Heart right ventricle (tissue), 16 donors: ENCODE measurements around the gene FRY. TPM values are rescaled to one million over a fixed set of nuclear protein-coding genes. Genes with fewer than 3 reads are reported as not detected.

Source experiments
- ATAC-seq, 8 donors: fragments of 200-7000 bp; cut with Tn5 transposase; one replicate each; pipeline ENCODE4 v1.9.1; 2020; ENCODE audit warnings: mild to moderate bottlenecking in 8 of 8, moderate library complexity in 8 of 8, moderate number of reproducible peaks in 1 of 8
- DNase-seq, 2 donors: peaks; one replicate each; pipeline ENCODE4 v3.0.0-alpha.2; 2020
- H3K27ac ChIP-seq, 10 donors: fragments of 200-600 bp; sonication (generic) in 2 of 10; one replicate each; pipeline versions ENCODE4 v1.5.0 to v1.8.0; 2020 to 2022; ENCODE audit warnings: mild to moderate bottlenecking in 3 of 10
- H3K27me3 ChIP-seq, 7 donors: fragments of 200-600 bp; one replicate each; pipeline ENCODE4 v1.8.0; 2021 to 2022; ENCODE audit warnings: mild to moderate bottlenecking in 2 of 7
- H3K36me3 ChIP-seq, 9 donors: fragments of 200-600 bp; sonication (generic) in 1 of 9; one replicate each; pipeline versions ENCODE4 v1.5.0 to v1.8.0; 2020 to 2022; ENCODE audit warnings: mild to moderate bottlenecking in 2 of 9
- H3K4me1 ChIP-seq, 9 donors: fragments of 200-600 bp; sonication (generic) in 1 of 9; one replicate each; pipeline versions ENCODE4 v1.5.0 to v1.8.0; 2020 to 2022; ENCODE audit warnings: mild to moderate bottlenecking in 4 of 9
- H3K4me3 ChIP-seq, 10 donors: fragments of 200-600 bp; sonication (generic) in 2 of 10; one replicate each; pipeline versions ENCODE4 v1.5.0 to v1.8.0; 2020 to 2022; ENCODE audit warnings: mild to moderate bottlenecking in 7 of 10, moderate library complexity in 2 of 10
- H3K9me3 ChIP-seq, 11 donors: fragments of 200-600 bp in 10 of 11; sonication (generic) in 2 of 11; one replicate each; pipeline versions ENCODE4 v1.5.0 to v1.8.0; 2013 to 2022; ENCODE audit warnings: mild to moderate bottlenecking in 2 of 11, control low read depth in 1 of 11, moderate library complexity in 1 of 11
- CTCF ChIP-seq, 9 donors: fragments of 200-600 bp; sonication (generic) in 2 of 9; IDR thresholded peaks; one replicate each; pipeline versions ENCODE4 v1.5.0 to v1.8.0; 2021 to 2022; ENCODE audit warnings: antibody characterized with exemption in 9 of 9, mild to moderate bottlenecking in 5 of 9, moderate library complexity in 1 of 9
- WGBS, 2 donors: extraction: QIAGEN DNeasy Blood & Tissue Kit; methylation state at CpG; one replicate each; pipeline ENCODE4 v1.1.7; 2013; ENCODE audit warnings: inconsistent platforms in 1 of 2; 5-methylcytosine and 5-hydroxymethylcytosine counted together
- intact Hi-C, 10 donors: fragments of 100-400 bp; cut with DNase I; formaldehyde crosslinking; loops; one replicate each; pipeline versions ENCODE4 v1.11.1 to v1.14.2; 2022
- polyA plus RNA-seq, 2 donors: library from polyadenylated mRNA; stranded (reverse); fragments of 200-250 nt; gene quantifications; one replicate each; pipeline ENCODE4 v1.2.3, GENCODE V29; 2013
- total RNA-seq, 10 donors: library from RNA; stranded (reverse); fragmentation: NEBNext Ultra II Directional in 3 of 10; extraction: Animal tissue kit (Norgen Biotek cat#: 25700) in 3 of 10; gene quantifications; one replicate each; pipeline versions ENCODE4 v1.2.1 to v1.2.4, GENCODE V29; 2021 to 2023
- donor health status: Arrhythmogenic right ventricular cardiomyopathy.
- donor health status: ischemic (EF 13 %, LVEDD 7.1; RV severe dilation, severe dysfunction).
- donor health status: healthy with polysubstance abuse.
- donor health status: DM: no; HTN: yes; CAD: no.
- donor health status: DM: no; HTN: no; CAD: no.
- donor health status: ischemic (EF 25% LVEDD 6.9; RV normal size, moderate dysfunction).
- donor health status: ischemic (EF 25% LVEDD 5.7; RV mildly dilated, moderate dysfunction).
- donor health status: healthy.
- donor health status: DM: yes; HTN: yes; CAD: no.
- donor health status: Ischemic cardiomyopathy.
- donor health status: ischemic (EF 35%, LVEDD 5.7; RV mildly dilated, moderate dysfunction).
- donor health status: nonischemic (EF 11% LVEDD 7.7; RV severe dilation, severe dysfunction).
- donor health status: DM: yes; HTN: yes; CAD: no.
- donor health status: PGD.
- donor health status: ischemic (EF 29% LVEDD 5.4; RV normal size, mild dysfunction).
- donor health status: nonischemic (EF 23%, LVEDD 6.1; RV moderate dilation, normal function).

FRY gene
- total and polyA plus RNA-seq, 12 donors, result 24.9 to 268 (median 207) TPM

- no peaks in the 10 kb centered on the region for H3K27me3 ChIP-seq
- peaks cover 0 to 59% (median 43%) of the 10 kb centered on the region in 9 donors for H3K4me1 ChIP-seq
- peak overlapping the region in 9 of 10 donors; percentile 45 to 83 (median 68) for H3K27ac ChIP-seq
- DNase-seq, result no peak
- intact Hi-C loops, result no loop called here
- no peak overlapping the region for H3K4me3 ChIP-seq
- H3K9me3 ChIP-seq, result no peaks in the 10 kb centered on the region
- no peak for ATAC-seq
- no peak for TF ChIP-seq CTCF (IDR thresholded peaks at IDR 0.05)
- peaks cover 0 to 86% (median 34%) of the 10 kb centered on the region in 9 donors for H3K36me3 ChIP-seq
These were observed 178.5 kb downstream of the FRY start for GRCh38 chr13:32210101-32210500.

DNA sequence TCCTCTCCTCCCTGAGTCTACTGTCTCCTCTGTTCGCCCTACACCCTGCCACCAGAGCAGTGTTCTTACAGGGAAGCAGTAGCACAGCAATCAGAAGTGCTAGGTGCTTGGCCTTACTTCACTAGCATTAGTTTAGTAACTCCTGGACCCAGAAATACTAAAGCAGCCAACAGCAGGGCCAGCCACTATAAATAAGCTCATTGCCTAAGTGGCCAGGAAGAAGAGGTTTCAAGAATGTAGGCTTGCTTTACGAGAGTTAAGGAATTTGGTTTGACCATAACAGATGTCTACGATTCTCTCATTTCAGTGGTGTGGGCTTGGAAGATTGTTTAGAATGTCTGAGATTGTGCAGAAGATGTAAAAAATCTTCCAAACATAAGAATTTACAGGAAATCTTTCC is 180.2 kb downstream of the FRY start:
- intact Hi-C loops, result no loop called here
- peaks cover 0 to 44% (median 29%) of the 10 kb centered on the region in 9 donors for H3K4me1 ChIP-seq
- H3K4me3 ChIP-seq, result no peak overlapping the region
- ATAC-seq (peak in 7 of 8 donors; percentile 50 to 83 (median 77)), DNase-seq (no peak)
- TF ChIP-seq CTCF (IDR thresholded peaks at IDR 0.05), result no peak
- 56 to 58% methylated on average over 3 of the region's 3 CpGs for WGBS, 2 donors
- H3K27ac ChIP-seq, result peak overlapping the region in 9 of 10 donors; percentile 12 to 83 (median 66)
- H3K9me3 ChIP-seq, result no peaks in the 10 kb centered on the region
- H3K36me3 ChIP-seq, result peaks cover 0 to 100% (median 34%) of the 10 kb centered on the region in 9 donors
- no peaks in the 10 kb centered on the region for H3K27me3 ChIP-seq

- H3K4me3 ChIP-seq, result no peak overlapping the region
- WGBS, 2 donors, result 52 to 57% methylated on average over 3 of the region's 3 CpGs
- H3K27ac ChIP-seq, result peak overlapping the region in 7 of 10 donors; percentile 45 to 83 (median 68)
- peaks cover 0 to 44% (median 29%) of the 10 kb centered on the region in 9 donors for H3K4me1 ChIP-seq
- H3K9me3 ChIP-seq, result no peaks in the 10 kb centered on the region
- peak in 1 of 8 donors; percentile 50 for ATAC-seq
- H3K27me3 ChIP-seq, result no peaks in the 10 kb centered on the region
- intact Hi-C loops, result no loop called here
- no peak for TF ChIP-seq CTCF (IDR thresholded peaks at IDR 0.05)
- DNase-seq, result no peak
- peaks cover 0 to 100% (median 38%) of the 10 kb centered on the region in 9 donors for H3K36me3 ChIP-seq
These were observed 180.8 kb downstream of the FRY start for GRCh38 chr13:32212421-32212820.

DNA sequence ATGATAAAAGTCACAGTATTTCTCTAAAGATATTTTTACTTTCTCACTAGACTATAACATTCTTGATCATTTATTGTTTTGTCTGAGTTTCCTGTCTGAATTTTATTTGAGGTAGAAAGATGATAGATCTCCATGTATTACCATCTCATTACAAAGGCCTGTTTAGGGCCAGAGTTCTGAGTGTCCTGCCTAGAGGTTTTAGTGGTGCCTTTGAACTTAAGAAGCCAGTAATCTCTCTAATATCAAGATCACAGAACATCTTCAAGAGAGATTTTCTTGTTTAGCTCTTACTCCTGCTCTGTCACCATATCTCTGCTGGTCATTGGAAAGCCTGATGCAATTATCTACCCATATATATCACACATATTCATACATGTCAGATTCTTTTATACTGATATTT is 182.1 kb downstream of the FRY start:
- no peaks in the 10 kb centered on the region for H3K27me3 ChIP-seq
- H3K36me3 ChIP-seq, result peaks cover 0 to 100% (median 39%) of the 10 kb centered on the region in 9 donors
- DNase-seq (no peak), ATAC-seq (no peak)
- peak overlapping the region in 1 of 10 donors; percentile 83 for H3K27ac ChIP-seq
- no peaks in the 10 kb centered on the region for H3K9me3 ChIP-seq
- intact Hi-C loops, result no loop called here
- no peak for TF ChIP-seq CTCF (IDR thresholded peaks at IDR 0.05)
- no peak overlapping the region for H3K4me3 ChIP-seq
- H3K4me1 ChIP-seq, result peaks cover 0 to 44% (median 26%) of the 10 kb centered on the region in 9 donors
